H1 (cell line): ENCODE measurements around the gene ALLC. TPM values are rescaled to one million over a fixed set of nuclear protein-coding genes. Genes with fewer than 3 reads are reported as not detected.

Experiments used
- CTCF ChIA-PET: fragments of 300-600 bp; sonication (Branson Sonifier 250); formaldehyde crosslinking; loops from one replicate; lab custom pipeline; 2021; ENCODE audit not compliant: partially characterized antibody; lab: Charles Lee
- POLR2A ChIA-PET: fragments of 300-600 bp; sonication (Branson Sonifier 250); formaldehyde crosslinking; loops from one replicate; lab custom pipeline; 2021; ENCODE audit warnings: inconsistent platforms; ENCODE audit not compliant: partially characterized antibody; lab: Charles Lee
- DNase-seq, 2 experiments: peaks; one replicate each; pipeline versions ENCODE4 v3.0.0 to v3.0.0-alpha.2; 2010 to 2022; ENCODE audit warnings: low spot score in 2 of 2, low read depth in 1 of 2, mixed read lengths in 1 of 2
- FAIRE-seq: peaks from 2 replicates; lab custom pipeline; 2011; peaks lifted over from hg19 to GRCh38; lab: Jason Lieb, UNC
- H2AFZ ChIP-seq: 2 replicates; pipeline ENCODE4 v1.8.1; 2012; ENCODE audit warnings: low read length, inconsistent platforms
- H2AK5ac ChIP-seq: 2 replicates; pipeline ENCODE4 v1.6.1; 2013; ENCODE audit warnings: low read depth, low read length
- H2BK120ac ChIP-seq: replicated peaks from 2 replicates; pipeline ENCODE3; 2013; ENCODE audit warnings: low read depth, low read length, inconsistent platforms
- H2BK12ac ChIP-seq: 2 replicates; pipeline ENCODE4 v1.6.1; 2013; ENCODE audit warnings: low read depth, low read length
- H2BK15ac ChIP-seq: 2 replicates; pipeline ENCODE4 v1.6.1; 2013; ENCODE audit warnings: low read length
- H2BK20ac ChIP-seq: 2 replicates; pipeline ENCODE4 v1.6.1; 2013; ENCODE audit warnings: low read length
- H2BK5ac ChIP-seq: 2 replicates; pipeline ENCODE4 v1.6.1; 2013; ENCODE audit warnings: low read depth, low read length
- H3K14ac ChIP-seq: 2 replicates; pipeline ENCODE4 v1.6.1; 2013; ENCODE audit warnings: inconsistent platforms; ENCODE audit not compliant: insufficient read length
- H3K18ac ChIP-seq: 2 replicates; pipeline ENCODE4 v1.6.1; 2013; ENCODE audit warnings: low read length; ENCODE audit errors: extremely low read depth
- H3K23ac ChIP-seq: 2 replicates; pipeline ENCODE4 v1.6.1; 2013; ENCODE audit warnings: inconsistent platforms; ENCODE audit not compliant: insufficient read length
- H3K23me2 ChIP-seq: 2 replicates; pipeline ENCODE4 v1.6.1; 2013; ENCODE audit warnings: low read depth, low read length
- H3K27ac ChIP-seq: 2 replicates; pipeline ENCODE4 v1.6.1; 2011; ENCODE audit warnings: low read depth, low read length, inconsistent platforms
- H3K27me3 ChIP-seq, 4 experiments: replicated peaks in 1 of 4; 1 replicate in 1 of 4; 2 replicates in 3 of 4; pipeline versions ENCODE4 v1.6.1 to v1.8.1; 2011 to 2013; ENCODE audit warnings: low read length in 3 of 4, mild to moderate bottlenecking in 3 of 4, inconsistent platforms in 2 of 4, mixed read lengths in 2 of 4, moderate library complexity in 1 of 4; ENCODE audit not compliant: control insufficient read depth in 3 of 4, insufficient read depth in 3 of 4; ENCODE audit errors: extremely low read depth in 1 of 4
- H3K36me3 ChIP-seq, 4 experiments: 2 replicates each; pipeline versions ENCODE4 v1.6.1 to v1.8.1; 2011 to 2013; ENCODE audit warnings: mild to moderate bottlenecking in 4 of 4, low read length in 3 of 4, moderate library complexity in 2 of 4, control low read depth in 1 of 4, inconsistent platforms in 1 of 4; ENCODE audit not compliant: insufficient read depth in 4 of 4, control insufficient read depth in 2 of 4
- H3K4ac ChIP-seq: replicated peaks from 2 replicates; pipeline ENCODE3; 2013; ENCODE audit warnings: low read length, low read depth, mixed read lengths, inconsistent platforms; ENCODE audit not compliant: insufficient read length
- H3K4me1 ChIP-seq, 4 experiments: replicated peaks in 1 of 4; 1 replicate in 1 of 4; 2 replicates in 3 of 4; pipeline versions ENCODE4 v1.6.1 to v1.8.1; 2011 to 2013; ENCODE audit warnings: low read length in 3 of 4, inconsistent platforms in 2 of 4, mixed read lengths in 1 of 4; ENCODE audit not compliant: insufficient read depth in 4 of 4, control insufficient read depth in 3 of 4
- H3K4me2 ChIP-seq, 2 experiments: 2 replicates each; pipeline versions ENCODE4 v1.6.1 to v1.8.1; 2011 to 2013; ENCODE audit warnings: low read depth in 2 of 2, low read length in 2 of 2, control low read depth in 1 of 2, inconsistent platforms in 1 of 2, mild to moderate bottlenecking in 1 of 2; ENCODE audit not compliant: insufficient read depth in 1 of 2
- H3K4me3 ChIP-seq, 4 experiments: fragments of 200-600, 300-600 bp in 1 of 4; sonication (generic), shearing (Covaris generic), sonication (Bioruptor Twin) in 1 of 4; 2 replicates each; pipeline versions ENCODE4 v1.5.1 to v1.8.1; 2011 to 2016; ENCODE audit warnings: low read length in 4 of 4, low read depth in 3 of 4, control low read depth in 2 of 4, inconsistent platforms in 2 of 4, mild to moderate bottlenecking in 2 of 4, mixed read lengths in 1 of 4, moderate library complexity in 1 of 4; ENCODE audit not compliant: insufficient read depth in 2 of 4; ENCODE audit errors: extremely low read depth in 1 of 4
- H3K56ac ChIP-seq: replicated peaks from 2 replicates; pipeline ENCODE3; 2013; ENCODE audit warnings: low read depth, mild to moderate bottlenecking, mixed read lengths, low read length, inconsistent platforms; ENCODE audit not compliant: insufficient read length
- H3K79me1 ChIP-seq: 2 replicates; pipeline ENCODE4 v1.6.1; 2013; ENCODE audit warnings: low read depth, low read length, control low read depth
- H3K79me2 ChIP-seq, 2 experiments: 2 replicates each; pipeline versions ENCODE4 v1.6.1 to v1.8.1; 2012 to 2013; ENCODE audit warnings: low read length in 2 of 2, mild to moderate bottlenecking in 2 of 2, inconsistent platforms in 1 of 2; ENCODE audit not compliant: insufficient read depth in 2 of 2, control insufficient read depth in 1 of 2
- H3K9ac ChIP-seq, 4 experiments: replicated peaks in 1 of 4; 1 replicate in 1 of 4; 2 replicates in 3 of 4; pipeline versions ENCODE4 v1.6.1 to v1.8.1; 2011 to 2013; ENCODE audit warnings: low read depth in 3 of 4, low read length in 3 of 4, control low read depth in 2 of 4, mild to moderate bottlenecking in 2 of 4, moderate library complexity in 2 of 4, inconsistent platforms in 1 of 4; ENCODE audit errors: extremely low read depth in 1 of 4
- H3K9me3 ChIP-seq, 2 experiments: 2 replicates each; pipeline versions ENCODE4 v1.6.1 to v1.8.1; 2012 to 2013; ENCODE audit warnings: mild to moderate bottlenecking in 2 of 2, moderate library complexity in 2 of 2, control low read depth in 1 of 2, inconsistent platforms in 1 of 2, low read depth in 1 of 2, low read length in 1 of 2, mixed read lengths in 1 of 2; ENCODE audit not compliant: insufficient read depth in 2 of 2
- H4K20me1 ChIP-seq, 2 experiments: replicated peaks in 1 of 2; 2 replicates each; pipeline versions ENCODE3 to v1.8.1; 2011 to 2013; ENCODE audit warnings: inconsistent platforms in 2 of 2, low read length in 2 of 2, mild to moderate bottlenecking in 1 of 2; ENCODE audit not compliant: insufficient read depth in 2 of 2, control insufficient read depth in 1 of 2
- H4K5ac ChIP-seq: 2 replicates; pipeline ENCODE4 v1.6.1; 2013; ENCODE audit warnings: low read length, low read depth, mixed read lengths, inconsistent platforms; ENCODE audit not compliant: insufficient read length
- H4K8ac ChIP-seq: 2 replicates; pipeline ENCODE4 v1.8.0; 2013; ENCODE audit warnings: mild to moderate bottlenecking, moderate library complexity, low read length, inconsistent platforms; ENCODE audit not compliant: insufficient read depth; ENCODE audit errors: extremely low read depth
- H4K91ac ChIP-seq: replicated peaks from 2 replicates; pipeline ENCODE3; 2013; ENCODE audit warnings: low read length, mixed read lengths, inconsistent platforms; ENCODE audit not compliant: insufficient read length
- ASH2L ChIP-seq: fragments of 200-600, 300-600 bp; sonication (generic); IDR thresholded peaks from one replicate; pipeline ENCODE4 v1.7.1; 2017; ENCODE audit warnings: low read length
- CHD2 ChIP-seq: IDR thresholded peaks from 2 replicates; pipeline ENCODE4 v1.6.1; 2012; ENCODE audit warnings: low read length, improper control_type of control experiment
- KDM1A ChIP-seq: fragments of 200-600, 300-600 bp; sonication (generic); IDR thresholded peaks from 2 replicates; pipeline ENCODE4 v1.7.1; 2016; ENCODE audit warnings: mild to moderate bottlenecking, low read length, borderline replicate concordance
- MAX ChIP-seq: IDR thresholded peaks from 2 replicates; pipeline ENCODE4 v1.6.1; 2012; ENCODE audit warnings: inconsistent platforms
- TAF1 ChIP-seq: IDR thresholded peaks from 2 replicates; pipeline ENCODE4 v1.6.1; 2011; ENCODE audit warnings: mild to moderate bottlenecking, low read depth, low read length
- WGBS, 2 experiments: shearing (Covaris generic) in 1 of 2; methylation state at CpG; one replicate each; pipeline versions ENCODE4 v1.1.6 to v1.1.7; 2013 to 2015; ENCODE audit warnings: low lambda C conversion rate in 2 of 2, mixed read lengths in 2 of 2, inconsistent platforms in 1 of 2, low coverage in 1 of 2, missing lambda C conversion rate in 1 of 2; ENCODE audit not compliant: insufficient replicate concordance in 2 of 2, insufficient coverage in 1 of 2, insufficient read length in 1 of 2; ENCODE audit errors: extremely low coverage in 1 of 2, missing lambda C conversion rate in 1 of 2; 5-methylcytosine and 5-hydroxymethylcytosine counted together
- polyA plus RNA-seq, 7 experiments: library from polyadenylated mRNA; depleted of rRNA in 3 of 7; stranded (reverse) in 5 of 7; unstranded in 2 of 7; fragments of >200 nt in 5 of 7; fragments of 200-250 nt in 2 of 7; gene quantifications; 1 replicate in 5 of 7; 2 replicates in 1 of 7; 4 replicates in 1 of 7; pipeline versions ENCODE4 v1.2.1 to v1.2.3, GENCODE V29; 2011 to 2013; ENCODE audit warnings: missing spikeins in 2 of 7, mixed read lengths in 2 of 7
- total RNA-seq: library from RNA; stranded (reverse); fragmentation: NEBNext Ultra II Directional; extraction: Animal tissue kit (Norgen Biotek cat#: 25700); gene quantifications from 2 replicates; pipeline ENCODE4 v1.2.1, GENCODE V29; 2021
- TF ChIP-seq, protein P1 (sequence below), 3 experiments: IDR thresholded peaks; 1 replicate in 2 of 3; 2 replicates in 1 of 3; pipeline versions ENCODE4 v1.5.1 to v1.6.1; 2011; ENCODE audit warnings: low read length in 3 of 3, mild to moderate bottlenecking in 3 of 3, inconsistent platforms in 2 of 3, low read depth in 1 of 3, moderate library complexity in 1 of 3; ENCODE audit not compliant: insufficient read depth in 1 of 3; ENCODE audit errors: control extremely low read depth in 1 of 3

The ALLC gene
- total and polyA plus RNA-seq, 2 of the 8 experiments (the other 6 are each of a cell fraction or from before 2014, with no cell fraction given) = not detected

DNA sequence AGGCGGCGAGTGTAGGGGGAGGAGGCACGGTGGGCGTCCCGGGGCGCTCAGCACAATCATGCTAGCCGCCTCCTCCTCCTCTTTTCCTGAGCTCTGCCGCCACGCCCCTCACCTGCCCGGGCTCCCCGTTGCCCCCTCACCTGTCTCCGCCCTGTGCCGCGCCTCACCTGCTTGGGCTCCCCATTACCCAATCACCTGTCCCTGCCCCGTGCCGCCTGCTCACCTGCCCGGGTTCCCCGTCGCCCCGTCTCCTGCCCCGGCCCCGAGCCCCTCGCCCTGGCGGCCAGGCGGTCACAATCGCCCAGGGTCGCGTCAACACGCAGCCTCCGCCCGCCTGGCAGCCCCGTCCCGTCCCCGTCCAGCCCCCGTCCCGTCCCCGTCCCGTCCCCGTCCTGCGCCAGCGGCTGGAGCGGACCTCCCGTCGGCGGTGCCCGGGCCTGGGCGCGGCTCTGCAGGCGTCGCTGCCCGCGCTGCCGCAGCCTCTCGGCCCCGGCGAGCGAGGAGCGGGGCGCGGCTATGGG is 45.3 kb downstream of the ALLC start, which contains the start of gene DCDC2C:
Gene DCDC2C (plus strand): TSS at position 340 of the 521 bp plus-strand sequence. CDS start 177 bp downstream, at position 517.
- no peaks in the 10 kb centered on the region for H4K20me1 ChIP-seq
- H2BK15ac ChIP-seq = no peak within 1 kb of the TSS
- H3K4ac ChIP-seq = no peak within 1 kb of the TSS
- H3K4me3 ChIP-seq = peak within 1 kb of the TSS; percentile 18 to 62 (median 34); a peak in 7 of 8 replicates
- H2BK20ac ChIP-seq = no peak within 1 kb of the TSS
- H3K36me3 ChIP-seq = no peaks in the 10 kb centered on the region
- CTCF ChIA-PET = interaction anchor here (3.4 kb wide), 1 partner anchor 10 kb away, joined by 24 read pairs; no protein-coding TSS in a partner anchor
- peaks cover 0 to 3% (median 1%) of the 10 kb centered on the region in 4 experiments; a peak in 4 of 7 replicates for H3K4me1 ChIP-seq
- no peak within 1 kb of the TSS for H3K27ac ChIP-seq
- no peak within 1 kb of the TSS for H2AK5ac ChIP-seq
- H3K23ac ChIP-seq = no peak within 1 kb of the TSS
- POLR2A ChIA-PET = no interaction called here
- H2BK5ac ChIP-seq = no peak within 1 kb of the TSS
- H3K56ac ChIP-seq = no peak within 1 kb of the TSS
- WGBS, 2 experiments = 3% methylated on average over 21 of the region's 60 CpGs; no CpG with 5 or more reads in 1 of the 2 experiments
- H3K79me2 ChIP-seq = no peaks in the 10 kb centered on the region
- H2AFZ ChIP-seq = peak within 1 kb of the TSS; percentile 95; the same call in 1 of the 2 replicates
- H4K8ac ChIP-seq = peak within 1 kb of the TSS; percentile 74
- peak within 1 kb of the TSS in 1 of 4 experiments; percentile 54; a peak in 2 of 7 replicates for H3K9ac ChIP-seq
- peaks cover 5 to 17% (median 9%) of the 10 kb centered on the region in 4 experiments; a peak in 6 of 7 replicates for H3K27me3 ChIP-seq
- no peak within 1 kb of the TSS for H4K91ac ChIP-seq
- H3K4me2 ChIP-seq = peak within 1 kb of the TSS; percentile 48 to 64
- peaks cover 0 to 8% of the 10 kb centered on the region in 2 experiments; a peak in 1 of 4 replicates for H3K9me3 ChIP-seq
- H4K5ac ChIP-seq = no peak within 1 kb of the TSS
- H2BK12ac ChIP-seq = no peak within 1 kb of the TSS
- H3K79me1 ChIP-seq = no peaks in the 10 kb centered on the region
- H3K14ac ChIP-seq = no peak within 1 kb of the TSS
- H3K18ac ChIP-seq = no peak within 1 kb of the TSS
- no peak within 1 kb of the TSS for H2BK120ac ChIP-seq
- TF ChIP-seq, protein P1, sequence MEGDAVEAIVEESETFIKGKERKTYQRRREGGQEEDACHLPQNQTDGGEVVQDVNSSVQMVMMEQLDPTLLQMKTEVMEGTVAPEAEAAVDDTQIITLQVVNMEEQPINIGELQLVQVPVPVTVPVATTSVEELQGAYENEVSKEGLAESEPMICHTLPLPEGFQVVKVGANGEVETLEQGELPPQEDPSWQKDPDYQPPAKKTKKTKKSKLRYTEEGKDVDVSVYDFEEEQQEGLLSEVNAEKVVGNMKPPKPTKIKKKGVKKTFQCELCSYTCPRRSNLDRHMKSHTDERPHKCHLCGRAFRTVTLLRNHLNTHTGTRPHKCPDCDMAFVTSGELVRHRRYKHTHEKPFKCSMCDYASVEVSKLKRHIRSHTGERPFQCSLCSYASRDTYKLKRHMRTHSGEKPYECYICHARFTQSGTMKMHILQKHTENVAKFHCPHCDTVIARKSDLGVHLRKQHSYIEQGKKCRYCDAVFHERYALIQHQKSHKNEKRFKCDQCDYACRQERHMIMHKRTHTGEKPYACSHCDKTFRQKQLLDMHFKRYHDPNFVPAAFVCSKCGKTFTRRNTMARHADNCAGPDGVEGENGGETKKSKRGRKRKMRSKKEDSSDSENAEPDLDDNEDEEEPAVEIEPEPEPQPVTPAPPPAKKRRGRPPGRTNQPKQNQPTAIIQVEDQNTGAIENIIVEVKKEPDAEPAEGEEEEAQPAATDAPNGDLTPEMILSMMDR (IDR thresholded peaks at IDR 0.05; ENCODE audit: control extremely low read depth in 1 of 3, insufficient read depth in 1 of 3, low read depth in 1 of 3, low read length in 3 of 3) = no peak
- TF ChIP-seq MAX (peak; percentile 84), ASH2L (peak; percentile 55), CHD2 (no peak), TAF1 (no peak), KDM1A (0 out of 2 replicates have a peak, but pooled peaks have one; percentile 11)
- DNase-seq (no peak), FAIRE-seq (no peak)
- peaks cover 4% of the 10 kb centered on the region; the same call in 1 of the 2 replicates for H3K23me2 ChIP-seq
